Spleen (tissue), 11 donors: ENCODE results near the gene TRAFD1. TPM values are rescaled to one million over a fixed set of nuclear protein-coding genes. Genes with fewer than 3 reads are reported as not detected.

ENCODE experiments used
- DNase-seq: peaks from one replicate; pipeline ENCODE4 v3.0.0-alpha.2; 2020
- H3K27ac ChIP-seq, 8 donors: fragments of 200-600 bp; sonication (generic) in 7 of 8; 1 replicate in 4 of 8; 2 replicates in 4 of 8; pipeline versions ENCODE4 v1.5.0 to v1.8.0; 2016 to 2021; ENCODE audit warnings: inconsistent platforms in 4 of 8, mild to moderate bottlenecking in 4 of 8, moderate library complexity in 1 of 8
- H3K27me3 ChIP-seq, 7 donors: fragments of 200-600 bp; sonication (generic) in 6 of 7; replicated peaks in 1 of 7; 1 replicate in 4 of 7; 2 replicates in 3 of 7; pipeline versions ENCODE4 v1.5.0 to v1.8.0; 2016 to 2021; ENCODE audit warnings: inconsistent platforms in 3 of 7, mild to moderate bottlenecking in 1 of 7
- H3K36me3 ChIP-seq, 6 donors: fragments of 200-600 bp; sonication (generic) in 5 of 6; 1 replicate in 4 of 6; 2 replicates in 2 of 6; pipeline versions ENCODE4 v1.5.0 to v1.8.0; 2016 to 2021; ENCODE audit warnings: inconsistent platforms in 2 of 6
- H3K4me1 ChIP-seq, 6 donors: fragments of 200-600 bp; sonication (generic) in 5 of 6; 1 replicate in 3 of 6; 2 replicates in 3 of 6; pipeline versions ENCODE4 v1.5.0 to v1.8.0; 2016 to 2021; ENCODE audit warnings: inconsistent platforms in 3 of 6
- H3K4me3 ChIP-seq, 8 donors: fragments of 200-600 bp; sonication (generic) in 7 of 8; 1 replicate in 4 of 8; 2 replicates in 4 of 8; pipeline versions ENCODE4 v1.5.0 to v1.8.0; 2016 to 2021; ENCODE audit warnings: inconsistent platforms in 4 of 8, mild to moderate bottlenecking in 4 of 8, moderate library complexity in 2 of 8
- H3K9me3 ChIP-seq, 8 donors: fragments of 200-600 bp; sonication (generic) in 7 of 8; 1 replicate in 4 of 8; 2 replicates in 4 of 8; pipeline versions ENCODE4 v1.5.0 to v1.8.0; 2016 to 2021; ENCODE audit warnings: inconsistent platforms in 4 of 8
- POLR2A ChIP-seq, 3 donors: fragments of 450-650 bp; IDR thresholded peaks; one replicate each; pipeline ENCODE4 v1.5.1; 2017; ENCODE audit warnings: antibody characterized with exemption in 3 of 3, mild to moderate bottlenecking in 1 of 3
- POLR2AphosphoS5 ChIP-seq, 3 donors: sonication (generic); formaldehyde crosslinking; IDR thresholded peaks; one replicate each; pipeline ENCODE4 v1.5.1; 2017; ENCODE audit warnings: antibody characterized with exemption in 3 of 3
- WGBS, 5 donors: extraction: QIAGEN DNeasy Blood & Tissue Kit in 3 of 5; methylation state at CpG; one replicate each; pipeline versions ENCODE4 v1.1.5 to v1.1.7; 2013 to 2018; 5-methylcytosine and 5-hydroxymethylcytosine counted together
- intact Hi-C: fragments of 100-400 bp; cut with DNase I; formaldehyde crosslinking; loops from one replicate; pipeline ENCODE4 v1.15.0; 2023; ENCODE audit warnings: low total_unique reads
- polyA plus RNA-seq, 3 donors: library from polyadenylated mRNA; stranded (reverse); fragments of 200-250 nt; gene quantifications; one replicate each; pipeline ENCODE4 v1.2.1, GENCODE V29; 2013
- total RNA-seq, 7 donors: library from RNA; depleted of rRNA in 3 of 7; stranded (reverse); fragments of >200 nt in 3 of 7; fragmentation: NEBNext Ultra II Directional in 4 of 7; extraction: Animal tissue kit (Norgen Biotek cat#: 25700) in 4 of 7; gene quantifications; one replicate each; pipeline versions ENCODE4 v1.1.0 to v1.2.1, GENCODE V29; 2016 to 2021
- TF ChIP-seq, protein P1 (sequence below), 11 experiments: fragments of 200-600 bp in 7 of 11; fragments of 450-650 bp in 4 of 11; sonication (generic) in 4 of 11; IDR thresholded peaks in 8 of 11; conservative IDR thresholded peaks in 3 of 11; 1 replicate in 7 of 11; 2 replicates in 4 of 11; pipeline versions ENCODE4 v1.4.0 to v1.8.0; 2016 to 2021; ENCODE audit warnings: antibody characterized with exemption in 11 of 11, inconsistent platforms in 4 of 11, mild to moderate bottlenecking in 1 of 11
- donor health status: healthy with polysubstance abuse.
- donor health status: DM: no; HTN: no; CAD: no; lungs with moderate emphysema.
- donor health status: DM: no; HTN: no; CAD: no.
- donor health status: Bipolar disorder and iron deficiency.
- donor health status: healthy.
- donor health status: DM: no; HTN: no; CAD: no.
- donor health status: DM: yes; HTN: yes; CAD: no.

TRAFD1 gene
- total and polyA plus RNA-seq, 10 donors = 18.6 to 63.4 (median 51.0) TPM

DNA sequence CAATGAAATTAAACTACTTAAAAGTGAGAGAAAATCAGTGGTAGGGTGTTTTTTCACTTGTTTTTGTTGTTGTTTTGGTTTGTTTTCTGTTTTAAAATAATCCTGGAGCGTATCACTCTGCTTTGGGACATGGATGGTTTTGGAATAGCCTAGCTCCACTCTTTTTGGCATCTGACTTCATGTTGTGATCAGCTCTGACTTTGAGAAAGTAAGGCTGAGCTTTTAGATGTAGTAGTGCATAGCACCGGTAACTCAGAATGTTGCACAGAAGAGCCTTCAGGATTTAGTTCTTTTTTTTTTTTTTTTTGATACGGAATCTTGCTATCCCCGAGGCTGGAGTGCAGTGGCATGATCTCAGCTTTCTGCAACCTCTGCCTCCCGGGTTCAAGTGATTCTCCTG, 8.1 kb downstream of the TRAFD1 start:
- intact Hi-C loops = no loop called here
- Histone ChIP-seq H3K4me1 (peaks cover 21 to 63% (median 50%) of the 10 kb centered on the region in 6 donors), H3K4me3 (no peak overlapping the region), H3K27me3 (no peaks in the 10 kb centered on the region), H3K9me3 (no peaks in the 10 kb centered on the region), H3K27ac (peak overlapping the region in 4 of 8 donors; percentile 10 to 97 (median 54)), H3K36me3 (peaks cover 4 to 69% (median 42%) of the 10 kb centered on the region in 6 donors)
- no peak for DNase-seq
- WGBS, 5 donors = 87 to 96% (median 94%) methylated on average over 5 of the region's 5 CpGs
- TF ChIP-seq POLR2A (IDR thresholded peaks at IDR 0.05) = no peak
- TF ChIP-seq POLR2AphosphoS5 (IDR thresholded peaks at IDR 0.05) = no peak
- TF ChIP-seq, protein P1, sequence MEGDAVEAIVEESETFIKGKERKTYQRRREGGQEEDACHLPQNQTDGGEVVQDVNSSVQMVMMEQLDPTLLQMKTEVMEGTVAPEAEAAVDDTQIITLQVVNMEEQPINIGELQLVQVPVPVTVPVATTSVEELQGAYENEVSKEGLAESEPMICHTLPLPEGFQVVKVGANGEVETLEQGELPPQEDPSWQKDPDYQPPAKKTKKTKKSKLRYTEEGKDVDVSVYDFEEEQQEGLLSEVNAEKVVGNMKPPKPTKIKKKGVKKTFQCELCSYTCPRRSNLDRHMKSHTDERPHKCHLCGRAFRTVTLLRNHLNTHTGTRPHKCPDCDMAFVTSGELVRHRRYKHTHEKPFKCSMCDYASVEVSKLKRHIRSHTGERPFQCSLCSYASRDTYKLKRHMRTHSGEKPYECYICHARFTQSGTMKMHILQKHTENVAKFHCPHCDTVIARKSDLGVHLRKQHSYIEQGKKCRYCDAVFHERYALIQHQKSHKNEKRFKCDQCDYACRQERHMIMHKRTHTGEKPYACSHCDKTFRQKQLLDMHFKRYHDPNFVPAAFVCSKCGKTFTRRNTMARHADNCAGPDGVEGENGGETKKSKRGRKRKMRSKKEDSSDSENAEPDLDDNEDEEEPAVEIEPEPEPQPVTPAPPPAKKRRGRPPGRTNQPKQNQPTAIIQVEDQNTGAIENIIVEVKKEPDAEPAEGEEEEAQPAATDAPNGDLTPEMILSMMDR (IDR thresholded peaks at IDR 0.05 in 8 of 11, conservative IDR thresholded peaks at IDR 0.05 in 3 of 11) = no peak

DNA sequence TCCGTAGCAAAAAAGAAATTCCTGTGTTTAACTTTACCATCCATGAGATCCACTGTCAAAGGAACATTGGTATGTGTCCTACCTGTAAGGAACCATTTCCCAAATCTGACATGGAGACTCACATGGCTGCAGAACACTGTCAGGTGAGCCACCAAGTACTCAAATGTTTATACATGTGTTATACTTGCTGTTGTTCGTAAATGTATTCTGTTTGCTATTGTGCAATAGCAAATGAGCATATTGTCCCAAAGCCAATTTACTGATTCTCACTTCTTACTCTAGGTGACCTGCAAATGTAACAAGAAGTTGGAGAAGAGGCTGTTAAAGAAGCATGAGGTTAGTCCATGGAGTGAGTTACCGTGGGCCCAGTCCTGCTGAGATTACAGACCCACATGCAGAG, 9.4 kb downstream of the TRAFD1 start:
- Histone ChIP-seq H3K4me1 (peaks cover 20 to 57% (median 39%) of the 10 kb centered on the region in 6 donors), H3K27ac (no peak overlapping the region), H3K36me3 (peaks cover 4 to 83% (median 54%) of the 10 kb centered on the region in 6 donors), H3K4me3 (no peak overlapping the region), H3K9me3 (no peaks in the 10 kb centered on the region), H3K27me3 (no peaks in the 10 kb centered on the region)
- DNase-seq = no peak
- intact Hi-C loops = no loop called here
- WGBS, 5 donors = 93 to 99% (median 95%) methylated on average over 3 of the region's 3 CpGs
- TF ChIP-seq POLR2AphosphoS5 (IDR thresholded peaks at IDR 0.05) (no peak), POLR2A (IDR thresholded peaks at IDR 0.05) (no peak)
- TF ChIP-seq, protein P1 (IDR thresholded peaks at IDR 0.05 in 8 of 11, conservative IDR thresholded peaks at IDR 0.05 in 3 of 11) = no peak

DNA sequence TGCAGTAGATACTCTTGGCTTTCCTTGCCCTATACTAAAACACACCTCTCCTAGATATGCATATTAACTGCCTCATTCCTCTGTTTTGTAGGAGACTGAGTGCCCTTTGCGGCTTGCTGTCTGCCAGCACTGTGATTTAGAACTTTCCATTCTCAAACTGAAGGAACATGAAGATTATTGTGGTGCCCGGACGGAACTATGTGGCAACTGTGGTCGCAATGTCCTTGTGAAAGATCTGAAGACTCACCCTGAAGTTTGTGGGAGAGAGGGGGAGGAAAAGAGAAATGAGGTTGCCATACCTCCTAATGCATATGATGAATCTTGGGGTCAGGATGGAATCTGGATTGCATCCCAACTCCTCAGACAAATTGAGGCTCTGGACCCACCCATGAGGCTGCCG, 15.4 kb downstream of the TRAFD1 start:
- Histone ChIP-seq H3K36me3 (peaks cover 0 to 100% (median 98%) of the 10 kb centered on the region in 6 donors), H3K4me1 (peaks cover 0 to 38% (median 10%) of the 10 kb centered on the region in 6 donors), H3K4me3 (no peak overlapping the region), H3K27me3 (no peaks in the 10 kb centered on the region), H3K9me3 (no peaks in the 10 kb centered on the region), H3K27ac (peak overlapping the region in 7 of 8 donors; percentile 3 to 76 (median 36))
- WGBS, 5 donors = 52 to 85% (median 69%) methylated on average over 5 of the region's 5 CpGs
- DNase-seq = no peak
- intact Hi-C loops = no loop called here
- TF ChIP-seq, protein P1 (IDR thresholded peaks at IDR 0.05 in 8 of 11, conservative IDR thresholded peaks at IDR 0.05 in 3 of 11) = no peak
- TF ChIP-seq POLR2AphosphoS5 (IDR thresholded peaks at IDR 0.05) = peak in 1 of 3 donors; percentile 49

DNA sequence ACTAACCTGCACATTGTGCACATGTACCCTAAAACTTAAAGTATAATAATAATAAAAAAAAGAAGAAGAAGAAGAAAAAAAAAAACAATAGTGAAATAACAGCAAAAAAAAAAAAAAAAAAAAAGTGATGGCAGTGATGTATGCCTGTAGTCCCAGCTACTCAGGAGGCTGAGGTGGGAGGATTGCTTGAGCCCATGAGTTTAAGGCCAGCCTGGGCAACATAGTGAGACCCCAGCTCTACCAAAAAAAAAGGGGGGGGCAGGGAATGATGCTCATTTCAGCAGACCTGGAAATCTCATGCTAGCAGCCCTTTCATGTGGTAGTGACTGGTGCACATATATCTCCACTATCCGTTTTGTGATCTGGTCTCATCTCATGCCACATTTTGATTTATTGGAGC, 20.8 kb downstream of the TRAFD1 start:
- Histone ChIP-seq H3K9me3 (no peaks in the 10 kb centered on the region), H3K27me3 (no peaks in the 10 kb centered on the region)

More for the DNA sequence above, 20.8 kb downstream of the TRAFD1 start:
- Histone ChIP-seq H3K36me3 (peaks cover 6 to 100% (median 95%) of the 10 kb centered on the region in 6 donors), H3K4me3 (no peak overlapping the region), H3K4me1 (peaks cover 0 to 40% (median 6%) of the 10 kb centered on the region in 6 donors), H3K27ac (no peak overlapping the region)
- WGBS, 5 donors = 81 to 95% (median 87%) methylated on average over 1 of the region's 1 CpG
- DNase-seq = no peak
- intact Hi-C loops = no loop called here
- TF ChIP-seq POLR2A (IDR thresholded peaks at IDR 0.05) = no peak
- TF ChIP-seq POLR2AphosphoS5 (IDR thresholded peaks at IDR 0.05) = no peak
